ENCODE data around the gene CENPP.

GRCh38 chr9:92525306-92525705, 199.6 kb downstream of the CENPP start:
- TF ChIP-seq CTCF (IDR thresholded peaks at IDR 0.05) (no peak), POLR2A (IDR thresholded peaks at IDR 0.05; ENCODE audit: low read length) (no peak), CEBPB (IDR thresholded peaks at IDR 0.05) (no peak), SMC3 (IDR thresholded peaks at IDR 0.05) (no peak), RFX5 (IDR thresholded peaks at IDR 0.05) (no peak), FOSL2 (IDR thresholded peaks at IDR 0.05) (no peak), FOSL2 (CRISPR knock-in tag; IDR thresholded peaks at IDR 0.05) (no peak), RAD21 (conservative IDR thresholded peaks at IDR 0.05 in 1 of 2, IDR thresholded peaks at IDR 0.05 in 1 of 2) (no peak), BHLHE40 (IDR thresholded peaks at IDR 0.05; ENCODE audit: low read depth, low read length) (no peak), EP300 (IDR thresholded peaks at IDR 0.05) (no peak), MAX (IDR thresholded peaks at IDR 0.05) (no peak), REST (IDR thresholded peaks at IDR 0.05) (no peak)

Data from A549 (cell line).